Stimulated activated CD4-positive, alpha-beta T cell treated with anti-CD3 and anti-CD28 coated beads, Interleukin-15, amount 100 ng/mL, for 48 hours (primary cell): Measurements from ENCODE around the gene SMIM41.

Source experiments
- DNase-seq, 2 donors: peaks; one replicate each; pipeline ENCODE4 v3.0.0-alpha.2; 2020; ENCODE audit warnings: low read depth in 2 of 2

Gene SMIM41

DNA sequence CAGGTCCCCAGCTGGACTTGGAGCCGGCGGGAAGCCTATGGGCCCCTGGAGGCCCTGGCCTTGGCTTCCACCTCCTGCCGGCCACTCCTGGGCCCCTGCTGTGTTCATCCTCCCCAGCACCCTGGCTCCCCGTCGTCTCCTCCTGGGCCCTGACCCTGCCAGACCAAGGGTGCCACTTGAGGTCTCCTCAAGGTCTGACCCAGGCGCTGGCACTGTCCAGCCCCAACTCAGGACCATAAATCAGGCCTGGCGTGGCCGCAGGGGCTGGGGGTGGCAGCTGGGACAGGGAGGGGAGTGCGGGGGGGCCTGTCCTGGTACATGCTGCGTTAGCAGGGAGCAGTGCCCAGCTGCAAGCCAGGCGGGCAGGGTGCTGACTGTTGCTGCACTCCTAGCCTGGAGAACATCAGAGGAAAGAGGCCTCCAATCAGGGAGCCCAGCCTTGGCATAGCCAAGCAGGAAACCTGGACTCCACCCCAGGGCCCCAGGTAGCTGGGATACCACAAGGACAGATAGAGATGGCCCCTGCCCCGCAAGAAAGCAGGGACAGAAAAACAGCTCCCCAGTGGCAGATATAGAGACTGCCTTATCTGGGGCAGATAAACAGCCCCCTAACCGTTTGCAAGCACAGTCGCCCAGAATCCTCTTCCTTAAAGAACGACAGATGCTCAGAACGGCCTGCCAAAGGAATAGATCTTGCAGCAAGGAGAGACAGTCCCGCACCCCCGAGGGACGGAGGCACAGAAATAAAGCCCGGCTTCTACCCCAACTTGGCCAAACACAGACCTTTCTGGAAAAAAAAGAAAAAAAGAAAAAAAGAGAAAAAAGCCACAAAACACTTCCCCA, 16.2 kb upstream of the SMIM41 start:
- no peak for DNase-seq

DNA sequence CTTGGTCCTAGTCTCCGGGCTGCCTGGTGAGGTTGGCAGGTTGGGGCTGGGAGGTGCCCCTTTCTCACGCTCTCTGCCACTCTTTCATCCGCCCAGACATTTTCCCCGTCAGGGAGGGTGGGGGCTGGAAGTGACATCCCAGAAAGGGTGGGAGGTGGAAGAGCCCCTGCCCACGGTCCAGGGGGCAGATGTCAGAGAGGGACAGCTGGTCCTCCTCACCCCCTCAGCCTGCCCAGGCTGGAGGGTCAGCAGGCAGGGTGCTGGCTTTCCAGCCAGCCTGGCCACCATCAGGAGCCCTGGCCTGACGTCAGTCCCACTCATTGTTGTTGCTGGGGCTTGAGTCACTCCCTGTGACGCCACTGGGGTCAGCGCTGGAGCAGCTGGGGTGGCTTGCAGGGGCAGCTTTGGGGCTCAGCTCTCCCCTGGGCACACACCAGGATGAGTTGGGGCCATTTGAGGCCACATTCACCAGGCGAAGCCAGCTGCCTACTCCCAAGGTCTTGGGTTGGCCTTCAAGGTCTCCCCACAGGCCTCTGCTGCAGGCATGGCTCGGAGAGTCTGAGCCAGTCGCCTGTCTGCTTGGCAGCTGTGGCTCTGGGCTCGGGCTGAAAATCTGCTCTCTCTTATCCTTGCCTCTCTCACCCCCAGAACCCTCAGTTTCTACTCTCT, 15.4 kb upstream of the SMIM41 start:
- DNase-seq = no peak

DNA sequence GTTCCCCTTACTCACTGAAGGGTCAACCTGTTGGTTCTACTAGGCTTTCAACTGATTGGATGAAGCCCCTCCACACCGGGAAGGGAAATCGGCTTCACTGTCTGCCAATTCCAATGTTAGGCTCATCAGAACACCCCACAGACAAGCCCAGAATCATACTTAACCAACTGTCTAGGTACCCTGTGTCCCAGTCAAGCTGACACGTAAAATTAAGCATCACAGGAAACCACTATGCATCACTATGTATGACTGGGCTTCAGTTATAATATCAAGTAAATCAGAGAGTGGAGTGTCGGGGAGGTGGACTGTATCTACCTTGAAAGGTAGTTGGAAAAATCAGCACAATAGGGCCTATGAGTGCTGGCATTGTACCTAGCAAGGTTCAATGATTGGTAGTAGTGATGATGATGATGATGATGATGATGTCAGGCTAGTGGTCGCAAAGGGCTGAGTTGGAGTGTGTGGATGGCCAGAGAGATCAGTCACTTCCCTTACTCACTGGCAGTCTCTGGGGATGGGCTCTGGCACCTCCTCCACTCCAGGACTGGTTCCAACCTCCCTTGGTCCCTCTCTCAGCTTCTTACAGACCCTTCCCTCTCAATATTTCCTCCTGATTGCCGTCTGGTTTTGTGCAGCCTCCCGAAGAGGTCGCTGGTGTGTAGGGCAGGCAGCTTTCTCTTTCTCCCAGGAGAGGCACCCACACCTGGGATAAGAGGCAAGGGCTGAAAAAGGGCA, 13.0 kb upstream of the SMIM41 start:
- DNase-seq = no peak

DNA sequence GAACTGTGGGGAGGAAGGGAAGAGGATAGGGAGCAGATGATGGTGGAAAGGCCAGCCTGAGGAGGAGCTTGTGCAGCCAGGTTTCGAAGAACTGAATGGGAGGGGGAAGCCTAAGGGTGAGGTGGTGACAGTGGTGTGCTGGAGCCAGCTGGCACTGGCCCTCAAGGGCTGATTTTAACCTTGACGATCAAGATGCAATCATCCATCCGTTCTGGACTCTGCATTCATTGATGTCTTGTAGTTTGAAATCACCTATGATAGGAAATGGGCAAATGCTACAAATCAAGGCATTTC, 12.5 kb upstream of the SMIM41 start:
- DNase-seq = no peak

DNA sequence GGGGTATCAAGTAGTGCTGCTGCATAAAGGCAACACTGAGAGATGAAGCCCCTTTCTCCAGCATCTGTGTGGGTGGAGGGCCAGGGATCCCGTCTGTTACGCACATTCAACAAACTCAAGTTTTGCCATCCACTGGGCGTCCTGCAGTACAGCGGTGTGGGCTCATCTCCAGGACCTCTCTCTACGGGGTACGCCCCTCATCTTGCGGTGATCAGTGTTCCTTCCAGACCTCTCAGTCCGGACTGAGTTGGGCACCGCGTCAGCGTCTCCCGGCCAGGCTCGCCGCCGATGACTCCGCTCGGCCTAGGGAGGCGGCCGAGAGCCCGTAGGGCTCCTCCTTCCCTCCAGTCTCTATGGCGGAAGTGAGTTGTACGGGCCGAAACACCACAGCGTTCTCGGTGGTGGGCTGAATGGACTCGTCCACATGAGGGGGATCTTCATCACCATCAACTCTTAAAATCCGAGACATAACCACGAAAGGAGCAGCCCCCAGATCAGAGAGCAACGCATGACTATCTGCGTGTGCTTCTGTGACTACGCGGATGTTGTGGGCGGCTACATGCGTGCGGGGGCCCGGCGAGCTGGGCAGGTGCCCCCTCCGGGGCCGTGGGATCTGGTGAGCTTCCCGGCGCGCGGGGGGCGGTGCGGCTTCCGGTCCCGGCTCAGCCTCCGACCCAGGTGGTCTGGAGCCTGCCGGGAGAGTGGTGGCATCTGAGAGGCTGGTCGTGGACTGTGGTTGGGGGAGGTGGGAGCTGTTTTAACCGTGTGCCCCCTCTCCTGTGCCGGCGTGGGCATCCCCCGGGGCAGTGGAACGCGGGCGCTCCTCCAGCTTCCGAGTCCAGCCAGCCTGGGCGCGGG, 9.9 kb upstream of the SMIM41 start, which contains the start of gene ATG101:
Gene ATG101 (plus strand): TSS at position 652 of the 858 bp plus-strand sequence. CDS start 3,673 bp downstream, outside the sequence.
- DNase-seq = peak; percentile 84 to 87

DNA sequence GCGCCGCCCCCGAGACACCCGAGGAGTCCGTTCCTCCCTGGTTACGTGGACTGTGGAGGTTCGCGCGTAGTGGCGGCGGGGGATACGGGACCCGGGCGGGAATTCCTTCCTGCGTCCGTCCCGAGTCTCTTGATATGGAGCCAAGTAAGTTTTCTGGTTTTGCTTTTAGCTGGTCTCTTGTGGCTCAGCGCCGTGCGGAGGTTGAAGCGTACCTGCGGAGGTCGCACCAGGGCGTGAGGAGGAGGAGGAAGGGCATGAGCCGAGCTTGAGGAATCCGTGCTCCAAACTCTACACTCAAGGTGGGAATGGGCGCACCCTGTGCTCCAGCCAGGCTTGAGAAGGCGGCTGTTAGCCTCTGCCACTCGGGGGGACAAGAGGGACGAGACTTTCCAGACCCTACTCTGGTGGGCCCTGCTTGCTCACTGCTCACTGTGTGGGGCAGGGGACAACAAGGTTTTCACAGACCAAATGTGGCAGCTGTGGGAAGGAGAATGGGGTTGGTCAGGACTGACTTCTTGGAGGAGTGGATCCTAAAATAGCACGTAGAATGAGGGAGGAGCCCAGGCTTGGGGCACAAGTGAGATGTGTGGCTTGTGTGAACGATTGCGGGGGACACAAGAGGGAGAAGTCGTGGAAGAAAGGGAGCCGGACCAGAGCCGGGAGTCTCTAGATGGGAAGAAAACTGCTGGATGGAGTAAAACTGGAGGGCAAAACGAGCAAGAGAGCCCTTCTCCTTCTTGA, 9.1 kb upstream of the SMIM41 start:
- no peak for DNase-seq

DNA sequence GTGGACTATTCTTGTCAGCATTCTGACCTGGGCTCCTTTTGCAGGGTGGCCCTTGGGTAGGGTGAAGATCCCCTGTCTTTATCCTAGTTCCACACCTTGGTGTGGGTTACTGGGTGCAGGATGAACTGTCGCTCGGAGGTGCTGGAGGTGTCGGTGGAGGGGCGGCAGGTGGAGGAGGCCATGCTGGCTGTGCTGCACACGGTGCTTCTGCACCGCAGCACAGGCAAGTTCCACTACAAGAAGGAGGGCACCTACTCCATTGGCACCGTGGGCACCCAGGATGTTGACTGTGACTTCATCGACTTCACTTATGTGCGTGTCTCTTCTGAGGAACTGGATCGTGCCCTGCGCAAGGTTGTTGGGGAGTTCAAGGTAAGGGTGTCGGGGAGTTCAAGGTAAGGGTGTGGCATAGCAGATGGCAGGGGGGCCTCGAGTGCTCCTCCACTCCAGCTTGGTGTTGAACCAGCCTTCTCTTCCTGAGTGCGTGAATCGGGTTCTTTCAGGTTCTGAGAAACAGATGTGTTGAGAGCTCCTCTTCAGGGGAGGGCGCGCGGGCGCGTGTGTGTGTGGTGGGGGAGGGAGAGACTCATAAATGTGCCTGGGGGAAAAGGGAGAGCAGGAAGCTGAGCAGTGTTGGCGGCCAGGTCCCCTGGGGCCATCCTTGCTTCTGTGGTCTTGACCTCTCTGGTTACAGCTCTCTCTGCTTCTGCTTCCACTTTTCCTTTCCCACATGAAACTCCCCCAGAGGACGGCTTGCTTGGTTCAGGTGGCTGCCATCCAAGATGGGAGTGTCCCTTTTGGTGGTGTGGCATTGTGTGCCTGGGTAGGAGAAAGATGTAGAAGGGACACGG, 5.7 kb upstream of the SMIM41 start:
- no peak for DNase-seq

DNA sequence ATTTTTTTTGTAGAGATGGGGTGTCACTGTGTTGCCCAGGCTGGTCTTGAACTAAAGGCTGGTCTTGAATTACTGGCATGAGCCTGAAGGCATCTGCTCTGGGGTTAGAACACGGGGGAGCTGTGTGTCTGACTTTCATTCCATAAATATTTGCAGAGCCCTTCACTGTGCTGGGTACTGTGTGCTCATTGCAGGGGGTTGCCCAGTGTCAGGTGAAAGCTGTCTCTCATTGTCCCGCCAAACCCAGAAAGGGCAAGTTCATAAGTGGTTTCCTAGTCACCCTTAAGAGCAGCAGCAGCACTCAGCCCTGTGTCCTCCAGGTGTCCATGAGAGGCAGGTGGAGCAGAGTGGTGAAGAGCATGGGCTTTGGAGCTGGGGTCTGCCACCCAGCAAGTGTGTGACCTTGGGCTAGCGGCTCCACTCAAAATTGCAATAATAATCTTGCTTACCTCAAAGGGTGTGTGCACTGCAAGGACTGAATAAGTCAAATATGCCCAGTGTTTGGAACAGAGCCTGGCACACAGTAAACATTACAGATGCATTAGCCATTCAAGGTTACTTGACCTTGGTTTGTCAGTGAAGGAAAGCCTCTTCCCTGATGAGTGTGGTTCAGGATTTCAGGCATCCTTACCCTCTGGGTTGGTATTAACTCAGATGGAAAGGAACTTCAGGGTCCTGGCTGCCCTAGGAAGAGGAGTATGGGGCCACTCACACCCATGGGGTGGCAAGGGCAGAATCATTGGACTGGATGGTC, 4.4 kb upstream of the SMIM41 start:
- DNase-seq = no peak

DNA sequence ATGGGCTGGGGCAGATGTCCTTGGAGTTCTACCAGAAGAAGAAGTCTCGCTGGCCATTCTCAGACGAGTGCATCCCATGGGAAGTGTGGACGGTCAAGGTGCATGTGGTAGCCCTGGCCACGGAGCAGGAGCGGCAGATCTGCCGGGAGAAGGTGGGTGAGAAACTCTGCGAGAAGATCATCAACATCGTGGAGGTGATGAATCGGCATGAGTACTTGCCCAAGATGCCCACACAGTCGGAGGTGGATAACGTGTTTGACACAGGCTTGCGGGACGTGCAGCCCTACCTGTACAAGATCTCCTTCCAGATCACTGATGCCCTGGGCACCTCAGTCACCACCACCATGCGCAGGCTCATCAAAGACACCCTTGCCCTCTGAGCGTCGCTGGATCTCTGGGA, 2.7 kb upstream of the SMIM41 start:
- no peak for DNase-seq

DNA sequence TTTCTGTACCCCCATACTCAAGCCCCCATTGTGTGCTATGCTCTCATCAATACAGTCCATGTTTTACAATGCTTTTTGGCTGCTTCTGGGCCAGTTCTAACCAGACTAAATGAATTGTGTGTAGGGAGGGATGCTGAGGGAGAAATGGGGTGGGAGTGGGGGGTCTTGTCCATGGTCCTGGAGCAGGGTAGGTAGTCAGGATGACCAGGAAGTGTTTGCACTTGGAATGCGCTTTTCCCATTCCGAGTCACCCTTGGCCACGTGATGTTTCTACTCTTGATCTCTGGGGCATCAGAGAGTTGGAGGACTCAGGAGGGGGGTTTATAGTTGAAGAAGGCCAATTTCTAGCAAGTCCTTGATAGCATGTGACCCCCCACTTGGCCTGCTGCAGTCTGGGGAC, 1.2 kb upstream of the SMIM41 start:
- no peak for DNase-seq

DNA sequence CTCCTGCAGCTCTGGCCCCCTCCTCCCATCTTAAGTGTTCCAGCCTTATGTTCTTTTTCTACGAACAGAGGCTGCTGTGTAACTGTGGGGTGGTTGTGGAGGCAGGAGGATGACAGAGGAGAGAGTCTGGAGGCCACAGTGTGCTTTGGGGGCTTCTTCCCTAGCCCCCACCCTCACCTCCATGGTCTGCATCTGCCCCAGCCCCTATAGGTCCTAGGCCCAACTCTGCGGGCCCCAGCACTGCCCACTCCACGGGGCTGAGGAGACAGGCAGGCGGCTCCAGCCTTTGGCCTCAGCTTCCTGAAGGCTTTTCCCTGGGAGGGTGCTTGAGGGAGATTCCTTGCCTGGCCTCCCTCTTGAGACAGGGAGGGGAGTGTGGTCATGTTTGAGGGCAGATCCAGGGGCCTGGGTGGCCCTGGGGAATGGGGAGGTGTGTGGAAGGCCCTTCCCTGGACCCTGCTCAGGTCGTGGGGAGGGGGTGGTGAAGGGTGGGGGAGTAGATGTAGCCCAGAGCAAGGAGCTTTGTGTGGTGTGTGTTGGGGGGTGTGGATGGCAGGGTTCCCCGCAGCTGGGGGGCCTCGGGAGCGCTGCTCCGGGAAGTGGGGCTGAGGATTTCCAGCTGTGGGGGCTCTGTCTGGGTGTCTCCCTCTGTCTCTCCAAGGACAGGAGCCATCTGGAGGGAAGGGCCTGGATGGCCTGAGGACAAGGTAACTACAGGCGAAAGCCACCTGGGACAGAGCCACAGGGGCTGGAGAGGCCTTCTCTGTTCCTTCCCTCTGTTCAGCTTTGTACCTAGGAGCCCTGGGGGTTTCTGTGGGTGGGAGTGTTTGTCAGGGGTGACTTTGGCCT, 1.1 kb downstream of the SMIM41 start:
- no peak for DNase-seq

DNA sequence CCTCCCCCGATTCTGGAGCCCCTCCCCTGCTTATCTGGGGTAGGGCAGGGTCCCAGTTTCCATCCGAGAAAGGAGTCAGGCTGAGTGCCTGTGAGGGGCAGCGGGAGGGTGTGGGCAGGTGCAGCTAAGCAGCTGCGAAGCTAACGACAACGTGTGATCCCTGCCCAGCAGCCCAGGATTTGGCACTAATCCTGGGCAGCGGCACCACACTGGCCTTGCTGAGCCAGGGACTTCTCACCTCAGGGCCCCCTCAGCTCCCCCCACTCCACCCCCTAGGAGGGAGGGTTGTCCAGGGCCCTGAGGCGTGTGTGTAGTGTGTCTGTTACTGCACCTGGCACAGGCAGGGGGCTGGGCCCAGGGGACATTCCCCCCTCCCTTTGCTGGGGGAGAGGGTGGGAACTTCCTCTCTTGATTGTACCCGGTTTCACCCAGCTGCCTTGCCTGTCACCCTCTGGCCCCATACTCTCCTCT, 1.8 kb downstream of the SMIM41 start:
- no peak for DNase-seq

DNA sequence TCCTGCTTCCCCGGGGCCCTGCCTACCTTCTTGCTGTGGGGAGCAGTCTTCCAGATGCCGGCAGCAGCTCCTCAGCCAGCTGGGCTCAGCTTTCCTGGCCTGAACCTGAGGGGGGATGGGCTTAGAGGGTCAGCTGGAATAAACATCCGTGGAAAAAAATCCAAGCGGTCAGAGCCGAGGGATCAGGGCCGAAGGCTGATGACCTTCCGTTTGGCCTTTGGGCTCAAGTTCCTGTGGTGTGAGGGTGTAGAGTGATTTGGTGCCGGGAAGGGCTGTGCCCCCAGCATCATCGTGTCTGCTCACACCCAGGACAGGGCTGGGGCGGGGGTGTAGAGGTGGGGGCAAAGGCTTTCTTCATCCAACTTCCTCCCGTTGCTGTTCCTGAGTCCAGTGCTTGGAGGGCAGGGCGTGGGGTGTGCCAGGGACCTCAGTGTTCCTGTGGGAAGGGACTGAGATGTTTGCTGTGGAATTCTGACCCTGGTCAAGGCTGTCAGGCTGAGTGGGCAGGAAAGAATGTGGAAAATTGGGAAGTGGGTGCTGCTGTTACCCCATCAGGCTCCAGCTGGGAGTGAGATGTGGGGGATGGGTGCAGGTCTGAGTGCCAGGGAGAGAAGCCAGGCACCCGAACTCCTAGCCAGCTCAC, 2.6 kb downstream of the SMIM41 start:
- DNase-seq = no peak

DNA sequence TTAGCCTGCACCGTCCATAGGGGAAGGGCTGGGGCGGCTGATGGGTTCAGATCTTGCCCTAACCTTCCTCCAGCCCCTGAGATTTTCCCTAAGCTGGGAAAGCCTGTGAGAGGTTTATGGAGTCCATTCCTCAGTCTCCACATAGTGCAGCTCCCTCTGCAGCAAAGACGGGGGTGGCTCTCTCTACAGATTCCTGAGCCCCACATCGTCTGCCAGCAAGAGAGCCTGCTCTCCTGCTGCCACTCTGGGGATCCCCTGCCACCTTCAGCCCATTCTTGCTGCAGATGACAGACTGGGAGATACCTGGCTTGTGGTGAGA, 3.1 kb downstream of the SMIM41 start:
- DNase-seq = no peak

DNA sequence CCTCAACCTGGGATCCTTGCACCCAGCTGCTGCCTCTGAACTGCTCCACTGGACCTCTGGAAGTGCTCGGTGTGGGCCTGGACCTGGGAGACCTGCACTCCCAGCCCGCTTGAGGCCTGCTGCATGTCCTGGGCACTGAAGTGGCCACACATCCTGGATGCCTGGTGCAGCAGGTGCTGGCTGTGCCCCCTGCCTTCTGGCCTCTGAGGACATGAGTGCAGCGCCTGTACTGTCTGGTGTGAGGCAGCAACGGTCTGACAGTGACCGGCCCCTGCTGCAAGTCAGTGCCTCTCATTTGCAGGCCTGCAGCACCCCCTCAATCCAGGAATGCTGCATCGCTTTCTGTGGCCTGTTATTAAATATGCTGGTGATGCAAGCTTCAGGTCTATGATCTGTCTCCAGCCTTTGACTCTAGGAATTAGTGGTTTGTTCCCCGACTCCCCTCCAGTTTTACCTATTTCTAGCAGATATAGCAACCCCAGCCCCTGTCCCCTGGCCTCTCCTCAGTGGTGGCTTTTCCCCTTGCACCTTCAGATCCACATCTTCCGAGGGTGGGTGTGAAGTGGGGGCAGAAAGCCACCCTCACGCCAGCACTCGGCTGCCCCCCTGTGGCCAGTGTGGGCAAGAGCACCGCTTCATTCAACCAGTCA, 3.6 kb downstream of the SMIM41 start:
- DNase-seq = peak; percentile 26 to 57

DNA sequence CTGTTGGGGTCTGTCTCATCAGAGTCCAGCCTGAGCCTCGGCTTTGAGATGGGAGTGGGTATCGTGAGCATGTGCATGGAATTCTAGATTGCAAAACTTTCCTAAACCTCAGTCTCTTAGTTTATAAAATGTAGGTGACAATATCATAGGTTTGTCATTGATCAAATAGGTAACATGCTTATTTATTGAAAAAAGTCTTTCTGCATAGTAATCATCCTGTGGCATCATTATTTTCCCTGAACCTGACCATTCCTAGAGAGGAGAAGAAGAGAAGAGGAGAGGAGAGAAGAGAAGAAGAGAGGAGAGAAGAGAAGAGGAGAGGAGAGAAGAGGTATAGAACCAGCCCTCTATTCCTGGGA, 4.1 kb downstream of the SMIM41 start:
- no peak for DNase-seq

DNA sequence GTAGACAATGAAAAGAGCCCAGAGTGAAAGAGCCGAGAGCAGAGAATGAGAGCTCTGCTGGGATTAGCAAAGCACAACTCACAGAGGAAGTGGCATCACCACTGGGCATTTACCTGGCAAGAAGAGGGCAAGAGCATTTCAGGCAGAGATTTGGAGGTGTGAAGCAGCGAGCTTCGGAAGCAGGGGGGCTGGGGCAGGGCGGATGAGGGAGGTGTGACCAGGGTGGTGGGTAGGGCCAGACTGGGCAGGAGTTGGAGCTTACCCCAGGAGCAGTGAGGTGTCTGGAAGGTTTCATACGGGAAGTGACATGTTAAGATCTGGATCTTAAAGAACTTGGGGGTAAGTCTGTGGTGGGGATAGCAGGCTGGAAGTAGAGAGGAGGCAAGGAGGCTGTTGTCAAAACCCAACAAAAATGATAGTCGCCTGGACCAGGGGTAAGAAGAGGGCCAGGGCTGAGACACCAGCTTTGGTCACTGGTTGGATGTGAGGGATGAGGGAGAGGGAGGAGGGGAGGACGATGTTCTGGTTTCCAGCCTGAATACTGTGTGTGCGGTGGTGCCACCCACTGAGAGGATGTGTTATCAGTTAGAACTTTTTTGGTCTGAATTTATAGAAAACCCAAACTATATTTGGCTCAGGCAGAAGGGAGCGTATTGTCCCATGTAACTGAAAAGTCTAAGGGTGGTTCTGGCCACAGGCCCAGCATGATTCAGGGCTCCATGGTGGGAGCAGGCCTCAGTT, 5.2 kb downstream of the SMIM41 start:
- DNase-seq = no peak
